ENCODE results near the gene TARBP1. TPM values are rescaled to one million over a fixed set of nuclear protein-coding genes. Genes with fewer than 3 reads are reported as not detected.

TARBP1 gene
- total and polyA plus RNA-seq, 2 of the 13 experiments (the other 11 are each of a cell fraction or from before 2014, with no cell fraction given), result 37.7 to 67.0 TPM

DNA sequence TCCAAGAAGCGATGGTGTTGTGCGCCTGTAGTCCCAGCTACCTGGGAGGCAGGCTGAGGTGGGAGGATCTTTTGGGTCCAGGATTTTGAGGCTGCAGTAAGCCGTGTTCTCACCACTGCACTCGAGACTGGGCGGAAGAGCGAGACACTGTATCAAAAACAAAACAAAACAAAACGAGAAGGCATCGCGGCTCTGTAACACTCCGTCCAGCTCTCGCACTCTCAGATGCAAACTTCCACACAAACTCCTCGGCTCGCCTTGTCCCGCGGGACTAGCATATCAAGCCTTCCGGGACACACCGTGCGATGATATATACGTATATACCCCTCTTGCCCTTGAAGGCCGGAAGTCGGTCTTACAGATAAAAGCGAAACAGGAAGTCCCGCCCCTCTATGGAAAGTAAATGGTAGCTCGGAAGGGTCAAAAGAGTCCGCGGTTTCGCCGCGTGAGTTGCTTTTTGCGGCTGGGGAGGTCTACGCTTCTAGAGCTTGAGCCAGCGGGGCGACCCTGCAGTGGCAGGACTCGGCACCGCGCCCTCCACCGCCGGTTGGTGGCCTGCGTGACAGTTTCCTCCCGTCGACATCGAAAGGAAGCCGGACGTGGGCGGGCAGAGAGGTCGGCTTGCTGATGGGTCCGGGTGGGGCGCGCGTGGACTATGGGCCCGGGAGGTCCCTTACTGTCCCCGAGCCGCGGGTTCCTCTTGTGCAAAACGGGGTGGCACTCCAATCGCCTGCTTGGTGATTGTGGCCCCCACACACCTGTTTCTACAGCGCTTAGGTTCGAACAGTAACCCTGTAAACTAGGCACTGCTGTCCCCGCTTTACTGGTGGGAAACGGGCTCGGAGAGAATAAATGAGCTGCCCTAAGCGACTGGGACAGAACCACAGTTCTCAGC lies 105.7 kb downstream of the TARBP1 start, which contains the start of gene COA6:
Gene COA6 (plus strand): TSS at position 393 of the 895 bp plus-strand sequence. CDS start 11 bp downstream, at position 404.
- Histone ChIP-seq H3K4me1 (ENCODE audit: insufficient read depth, low read length) (peaks cover 51% of the 10 kb centered on the region), H3K79me2 (ENCODE audit: insufficient read depth, low read length) (peaks cover 32% of the 10 kb centered on the region), H3K4me3 (replicated peaks in 1 of 3; ENCODE audit: insufficient read depth in 1 of 3, low read depth in 2 of 3, low read length in 3 of 3) (peak within 1 kb of the TSS; percentile 76 to 89 (median 80)), H2AFZ (ENCODE audit: low read length) (peak within 1 kb of the TSS; percentile 82), H3K36me3 (replicated peaks in 1 of 2; ENCODE audit: control insufficient read depth in 1 of 2, insufficient read depth in 2 of 2, low read length in 2 of 2) (peaks cover 5 to 28% of the 10 kb centered on the region in 2 experiments; a peak in 4 of 5 replicates), H3K4me2 (ENCODE audit: low read depth, low read length) (peak within 1 kb of the TSS; percentile 79), H3K27me3 (ENCODE audit: control insufficient read depth in 1 of 2, insufficient read depth in 2 of 2, low read length in 2 of 2) (no peaks in the 10 kb centered on the region; a peak in 1 of 5 replicates), H3K9ac (ENCODE audit: insufficient read depth, low read depth, low read length) (peak within 1 kb of the TSS; percentile 94), H3K9me3 (ENCODE audit: low read length) (no peaks in the 10 kb centered on the region), H4K20me1 (ENCODE audit: insufficient read depth, low read length) (no peaks in the 10 kb centered on the region), H3K27ac (ENCODE audit: extremely low read length, insufficient read depth, low read length) (peak within 1 kb of the TSS; percentile 94)
- CTCF ChIA-PET (ENCODE audit: low intra/inter-chr PET ratio, low total read pairs), result no interaction called here
- in situ Hi-C loops (cut with HindIII; ENCODE audit: extremely low pct_ligation_motif_present, low pct_unique_long_range_greater_than_20kb), result no loop called here
- POLR2A ChIA-PET, result interaction anchor here (0.7 to 2.3 kb wide), 14 partner anchors 9 to 237 kb away, joined by 3 to 37 read pairs (median 6); partner anchors contain the start of gene IRF2BP2
- peak; percentile 94 for ATAC-seq
- DNase-seq (ENCODE audit: low spot score), result peak; percentile 98
- intact Hi-C loops (cut with micrococcal nuclease; ENCODE audit: unreplicated experiment), result loop anchor here (1.0 to 5.0 kb wide), 2 partner anchors 46 to 61 kb away; no protein-coding TSS in a partner anchor
- peak; percentile 81 for FAIRE-seq
- no TSS peak for BruUV-seq (replicated peaks)
- under 1% methylated on average over 39 of the region's 62 CpGs for WGBS (ENCODE audit: low lambda C conversion rate)
- no peak for TF ChIP-seq KAT2B (IDR thresholded peaks at IDR 0.05; ENCODE audit: borderline replicate concordance, low read depth, low read length)
- TF ChIP-seq ETV5 (CRISPR knock-in tag; IDR thresholded peaks at IDR 0.05; ENCODE audit: borderline replicate concordance), result peak; percentile 57; the same call in 1 of the 2 replicates
- peak; percentile 72 for TF ChIP-seq PHF5A (CRISPR knock-in tag; IDR thresholded peaks at IDR 0.05; ENCODE audit: low read depth, unreplicated experiment)
- TF ChIP-seq ZNF772 (CRISPR knock-in tag; IDR thresholded peaks at IDR 0.05), result peak; percentile 50; the same call in 1 of the 2 replicates
- peak; percentile 88 for TF ChIP-seq ATF1 (CRISPR knock-in tag; IDR thresholded peaks at IDR 0.05)
- peak; percentile 82; the same call in 1 of the 2 replicates for TF ChIP-seq ZNF260 (CRISPR knock-in tag; IDR thresholded peaks at IDR 0.05; ENCODE audit: borderline replicate concordance, low read depth)
- TF ChIP-seq, protein P1, sequence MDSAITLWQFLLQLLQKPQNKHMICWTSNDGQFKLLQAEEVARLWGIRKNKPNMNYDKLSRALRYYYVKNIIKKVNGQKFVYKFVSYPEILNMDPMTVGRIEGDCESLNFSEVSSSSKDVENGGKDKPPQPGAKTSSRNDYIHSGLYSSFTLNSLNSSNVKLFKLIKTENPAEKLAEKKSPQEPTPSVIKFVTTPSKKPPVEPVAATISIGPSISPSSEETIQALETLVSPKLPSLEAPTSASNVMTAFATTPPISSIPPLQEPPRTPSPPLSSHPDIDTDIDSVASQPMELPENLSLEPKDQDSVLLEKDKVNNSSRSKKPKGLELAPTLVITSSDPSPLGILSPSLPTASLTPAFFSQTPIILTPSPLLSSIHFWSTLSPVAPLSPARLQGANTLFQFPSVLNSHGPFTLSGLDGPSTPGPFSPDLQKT (CRISPR knock-in tag; IDR thresholded peaks at IDR 0.05; ENCODE audit: borderline replicate concordance), result no peak
- TF ChIP-seq PAX8 (CRISPR knock-in tag; IDR thresholded peaks at IDR 0.05; ENCODE audit: borderline replicate concordance), result 0 out of 2 replicates have a peak, but pooled peaks have one; percentile 47
- no peak for TF ChIP-seq ZNF10 (CRISPR knock-in tag; IDR thresholded peaks at IDR 0.05; ENCODE audit: borderline replicate concordance, low read depth)
- TF ChIP-seq ZNF354B (CRISPR knock-in tag; IDR thresholded peaks at IDR 0.05), result 0 out of 2 replicates have a peak, but pooled peaks have one; percentile 76
- TF ChIP-seq ZNF12 (CRISPR knock-in tag; IDR thresholded peaks at IDR 0.05), result 0 out of 2 replicates have a peak, but pooled peaks have one; percentile 4
- TF ChIP-seq BCL6 (CRISPR knock-in tag; IDR thresholded peaks at IDR 0.05), result no peak
- TF ChIP-seq TEAD2 (CRISPR knock-in tag; IDR thresholded peaks at IDR 0.05), result no peak
- TF ChIP-seq, protein P2, sequence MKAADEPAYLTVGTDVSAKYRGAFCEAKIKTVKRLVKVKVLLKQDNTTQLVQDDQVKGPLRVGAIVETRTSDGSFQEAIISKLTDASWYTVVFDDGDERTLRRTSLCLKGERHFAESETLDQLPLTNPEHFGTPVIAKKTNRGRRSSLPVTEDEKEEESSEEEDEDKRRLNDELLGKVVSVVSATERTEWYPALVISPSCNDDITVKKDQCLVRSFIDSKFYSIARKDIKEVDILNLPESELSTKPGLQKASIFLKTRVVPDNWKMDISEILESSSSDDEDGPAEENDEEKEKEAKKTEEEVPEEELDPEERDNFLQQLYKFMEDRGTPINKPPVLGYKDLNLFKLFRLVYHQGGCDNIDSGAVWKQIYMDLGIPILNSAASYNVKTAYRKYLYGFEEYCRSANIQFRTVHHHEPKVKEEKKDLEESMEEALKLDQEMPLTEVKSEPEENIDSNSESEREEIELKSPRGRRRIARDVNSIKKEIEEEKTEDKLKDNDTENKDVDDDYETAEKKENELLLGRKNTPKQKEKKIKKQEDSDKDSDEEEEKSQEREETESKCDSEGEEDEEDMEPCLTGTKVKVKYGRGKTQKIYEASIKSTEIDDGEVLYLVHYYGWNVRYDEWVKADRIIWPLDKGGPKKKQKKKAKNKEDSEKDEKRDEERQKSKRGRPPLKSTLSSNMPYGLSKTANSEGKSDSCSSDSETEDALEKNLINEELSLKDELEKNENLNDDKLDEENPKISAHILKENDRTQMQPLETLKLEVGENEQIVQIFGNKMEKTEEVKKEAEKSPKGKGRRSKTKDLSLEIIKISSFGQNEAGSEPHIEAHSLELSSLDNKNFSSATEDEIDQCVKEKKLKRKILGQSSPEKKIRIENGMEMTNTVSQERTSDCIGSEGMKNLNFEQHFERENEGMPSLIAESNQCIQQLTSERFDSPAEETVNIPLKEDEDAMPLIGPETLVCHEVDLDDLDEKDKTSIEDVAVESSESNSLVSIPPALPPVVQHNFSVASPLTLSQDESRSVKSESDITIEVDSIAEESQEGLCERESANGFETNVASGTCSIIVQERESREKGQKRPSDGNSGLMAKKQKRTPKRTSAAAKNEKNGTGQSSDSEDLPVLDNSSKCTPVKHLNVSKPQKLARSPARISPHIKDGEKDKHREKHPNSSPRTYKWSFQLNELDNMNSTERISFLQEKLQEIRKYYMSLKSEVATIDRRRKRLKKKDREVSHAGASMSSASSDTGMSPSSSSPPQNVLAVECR (CRISPR knock-in tag; IDR thresholded peaks at IDR 0.05; ENCODE audit: borderline replicate concordance), result peak; percentile 95
- TF ChIP-seq PHF8 (CRISPR knock-in tag; IDR thresholded peaks at IDR 0.05), result peak; percentile 89
- no peak for TF ChIP-seq HDAC6 (IDR thresholded peaks at IDR 0.05; ENCODE audit: low read depth, low read length)
- TF ChIP-seq SOX5 (CRISPR knock-in tag; IDR thresholded peaks at IDR 0.05; ENCODE audit: borderline replicate concordance), result no peak
- TF ChIP-seq ZNF598 (CRISPR knock-in tag; IDR thresholded peaks at IDR 0.05; ENCODE audit: borderline replicate concordance), result peak; percentile 96
- TF ChIP-seq DR1 (CRISPR knock-in tag; IDR thresholded peaks at IDR 0.05), result peak; percentile 64; the same call in 1 of the 2 replicates
